BJ (cell line): ENCODE data around the gene TAF11. TPM values are rescaled to one million over a fixed set of nuclear protein-coding genes. Genes with fewer than 3 reads are reported as not detected.

Experiments
- CTCF ChIA-PET: fragments of 350-600 bp; formaldehyde crosslinking; extraction: SDS; loops from one replicate; lab custom pipeline; 2021; ENCODE audit warnings: antibody characterized with exemption, inconsistent platforms; lab: Yijun Ruan, JAX
- POLR2A ChIA-PET: fragments of 300-600 bp; sonication (Branson Sonifier 250); formaldehyde crosslinking; extraction: SDS; loops from one replicate; lab custom pipeline; 2021; ENCODE audit warnings: antibody characterized with exemption; lab: Charles Lee
- DNase-seq: peaks from one replicate; pipeline ENCODE4 v3.0.0-alpha.2; 2011; ENCODE audit warnings: low read depth
- H3K27me3 ChIP-seq: 2 replicates; pipeline ENCODE4 v1.6.0; 2011; ENCODE audit warnings: low read length; ENCODE audit not compliant: control insufficient read depth, insufficient read depth
- H3K36me3 ChIP-seq: 2 replicates; pipeline ENCODE4 v1.5.1; 2011; ENCODE audit warnings: low read length; ENCODE audit not compliant: control insufficient read depth, insufficient read depth
- H3K4me3 ChIP-seq: 2 replicates; pipeline ENCODE4 v1.5.1; 2011; ENCODE audit warnings: low read depth, mild to moderate bottlenecking, control low read depth, low read length
- CTCF ChIP-seq: IDR thresholded peaks from 2 replicates; pipeline ENCODE4 v1.5.1; 2011; ENCODE audit warnings: low read depth, mild to moderate bottlenecking, control low read depth, inconsistent platforms, low read length, moderate library complexity; ENCODE audit not compliant: insufficient read depth
- polyA plus RNA-seq: library from polyadenylated mRNA; depleted of rRNA; stranded (reverse); fragments of >200 nt; gene quantifications from 2 replicates; pipeline ENCODE4 v1.2.3, GENCODE V29; 2011

Gene TAF11
- polyA plus RNA-seq, 1 experiment, result 15.2 TPM

- no peak for TF ChIP-seq CTCF
These were observed 10.6 kb downstream of the TAF11 start for GRCh38 chr6:34877259-34877658.

GRCh38 chr6:34876472-34876871 lies 11.4 kb downstream of the TAF11 start:
- Histone ChIP-seq H3K27me3 (no peaks in the 10 kb centered on the region), H3K36me3 (peaks cover 13% of the 10 kb centered on the region), H3K4me3 (no peak overlapping the region)
- TF ChIP-seq CTCF, result no peak
- DNase-seq, result no peak
- ChIA-PET POLR2A (no interaction called here), CTCF (interaction anchor here (0.6 kb wide), 1 partner anchor 270 kb away, joined by 3 read pairs; no protein-coding TSS in a partner anchor)

More at GRCh38 chr6:34877259-34877658, 10.6 kb downstream of the TAF11 start:
- Histone ChIP-seq H3K36me3 (peaks cover 10% of the 10 kb centered on the region), H3K4me3 (no peak overlapping the region), H3K27me3 (no peaks in the 10 kb centered on the region)
- POLR2A ChIA-PET, result no interaction called here
- CTCF ChIA-PET, result interaction anchor here (0.6 kb wide), 1 partner anchor 269 kb away, joined by 3 read pairs; no protein-coding TSS in a partner anchor
- DNase-seq, result no peak

GRCh38 chr6:34875292-34876213 lies 12.3 kb downstream of the TAF11 start:
- Histone ChIP-seq H3K27me3 (no peaks in the 10 kb centered on the region), H3K4me3 (no peak overlapping the region), H3K36me3 (peaks cover 16% of the 10 kb centered on the region)
- ChIA-PET POLR2A (no interaction called here), CTCF (interaction anchor here (0.7 to 0.9 kb wide), 2 partner anchors 41 to 73 kb away, joined by 3 read pairs; no protein-coding TSS in a partner anchor)
- no peak for TF ChIP-seq CTCF
- DNase-seq, result no peak

GRCh38 chr6:34872332-34872731 lies 15.5 kb downstream of the TAF11 start:
- TF ChIP-seq CTCF, result no peak
- CTCF ChIA-PET, result interaction anchor here (1.3 to 1.7 kb wide), 3 partner anchors 8 to 268 kb away, joined by 3 to 6 read pairs (median 4); no protein-coding TSS in a partner anchor
- POLR2A ChIA-PET, result no interaction called here
- no peak for DNase-seq
- Histone ChIP-seq H3K27me3 (no peaks in the 10 kb centered on the region), H3K4me3 (no peak overlapping the region), H3K36me3 (peaks cover 16% of the 10 kb centered on the region)

- TF ChIP-seq CTCF, result no peak
- Histone ChIP-seq H3K36me3 (peaks cover 16% of the 10 kb centered on the region), H3K4me3 (no peak overlapping the region), H3K27me3 (no peaks in the 10 kb centered on the region)
- ChIA-PET CTCF (interaction anchor here (1.3 to 1.7 kb wide), 3 partner anchors 8 to 268 kb away, joined by 3 to 6 read pairs (median 4); no protein-coding TSS in a partner anchor), POLR2A (no interaction called here)
- no peak for DNase-seq
These were observed 16.0 kb downstream of the TAF11 start for GRCh38 chr6:34871853-34872252.
